ENCODE measurements around the gene LSR. TPM values are rescaled to one million over a fixed set of nuclear protein-coding genes. Genes with fewer than 3 reads are reported as not detected.

LSR gene
- total and polyA plus RNA-seq, 2 donors (not counting 1 experiment from before 2014, with no cell fraction given), result 37.2 to 45.3 TPM

DNA sequence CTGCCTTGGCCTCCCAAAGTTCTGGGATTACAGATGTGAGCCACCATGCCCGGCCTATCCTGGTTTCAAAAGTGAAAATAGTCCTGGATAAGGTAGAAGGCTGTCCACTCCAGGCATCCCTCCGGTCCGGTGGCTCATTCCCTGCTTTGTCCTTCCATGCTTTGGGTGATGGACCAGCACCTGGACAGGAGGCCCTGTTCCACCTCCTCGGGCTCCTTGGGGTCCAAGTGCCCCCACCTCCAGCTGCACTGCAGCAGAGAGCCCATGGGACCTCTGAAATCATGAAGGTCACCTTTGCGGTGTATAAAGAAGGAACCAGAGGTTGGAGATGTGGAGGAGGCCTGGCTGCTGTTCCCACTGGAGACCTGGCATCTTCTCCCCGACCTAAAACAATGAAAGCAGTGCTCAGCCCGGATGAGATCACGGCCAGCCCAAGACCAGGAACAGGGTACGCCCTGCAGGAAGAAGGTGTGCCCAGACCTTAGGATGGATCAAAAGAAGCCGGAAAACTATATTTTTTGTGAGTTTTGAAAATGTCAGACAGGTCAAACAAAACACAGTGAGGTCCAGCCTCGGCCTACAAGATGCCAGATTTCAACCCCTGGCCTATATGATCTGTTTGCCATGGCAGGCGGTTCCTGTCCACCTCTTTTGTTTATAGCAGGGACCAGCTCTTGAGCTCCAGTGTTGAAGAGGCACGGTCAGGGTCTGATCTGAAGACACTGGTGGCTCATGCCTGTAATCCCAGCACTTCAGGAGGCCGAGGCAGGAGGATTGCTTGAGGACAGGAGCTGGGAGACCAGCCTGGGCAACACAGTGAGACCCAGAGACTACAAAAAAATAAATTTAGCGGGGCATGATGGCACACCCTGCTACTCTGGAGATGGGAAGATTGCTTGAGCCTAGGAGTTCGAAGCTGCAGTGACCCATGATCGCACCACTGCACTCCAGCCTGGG is 5.8 kb downstream of the LSR start:
- TF ChIP-seq, protein P1, sequence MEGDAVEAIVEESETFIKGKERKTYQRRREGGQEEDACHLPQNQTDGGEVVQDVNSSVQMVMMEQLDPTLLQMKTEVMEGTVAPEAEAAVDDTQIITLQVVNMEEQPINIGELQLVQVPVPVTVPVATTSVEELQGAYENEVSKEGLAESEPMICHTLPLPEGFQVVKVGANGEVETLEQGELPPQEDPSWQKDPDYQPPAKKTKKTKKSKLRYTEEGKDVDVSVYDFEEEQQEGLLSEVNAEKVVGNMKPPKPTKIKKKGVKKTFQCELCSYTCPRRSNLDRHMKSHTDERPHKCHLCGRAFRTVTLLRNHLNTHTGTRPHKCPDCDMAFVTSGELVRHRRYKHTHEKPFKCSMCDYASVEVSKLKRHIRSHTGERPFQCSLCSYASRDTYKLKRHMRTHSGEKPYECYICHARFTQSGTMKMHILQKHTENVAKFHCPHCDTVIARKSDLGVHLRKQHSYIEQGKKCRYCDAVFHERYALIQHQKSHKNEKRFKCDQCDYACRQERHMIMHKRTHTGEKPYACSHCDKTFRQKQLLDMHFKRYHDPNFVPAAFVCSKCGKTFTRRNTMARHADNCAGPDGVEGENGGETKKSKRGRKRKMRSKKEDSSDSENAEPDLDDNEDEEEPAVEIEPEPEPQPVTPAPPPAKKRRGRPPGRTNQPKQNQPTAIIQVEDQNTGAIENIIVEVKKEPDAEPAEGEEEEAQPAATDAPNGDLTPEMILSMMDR (IDR thresholded peaks at IDR 0.05), result no peak
- no peak for TF ChIP-seq EZH2 (IDR thresholded peaks at IDR 0.05; ENCODE audit: borderline replicate concordance, insufficient read depth, low read depth, low read length, poor library complexity, severe bottlenecking)
- CTCF ChIA-PET, result no interaction called here
- peaks cover 13% of the 10 kb centered on the region for H3K4me1 Mint-ChIP-seq

DNA sequence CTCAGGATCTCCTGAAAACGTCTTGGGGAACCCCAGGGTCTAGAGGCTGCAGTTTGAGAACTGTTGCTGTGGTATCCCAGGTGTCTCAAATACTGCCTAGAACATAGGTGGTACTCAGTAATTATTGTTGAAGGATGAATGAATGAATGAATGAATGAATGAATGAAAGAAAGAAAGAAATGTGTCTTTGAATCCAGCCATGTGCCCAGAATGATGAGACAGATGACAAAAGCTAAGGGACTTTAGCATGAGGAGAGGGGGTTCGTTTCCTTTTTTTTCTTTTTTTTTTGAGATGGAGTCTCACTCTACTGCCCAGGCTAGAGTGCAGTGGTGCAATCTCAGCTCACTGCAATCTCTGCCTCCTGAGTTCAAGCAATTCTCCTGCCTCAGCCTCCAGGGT is 7.8 kb downstream of the LSR start:
- no peaks in the 10 kb centered on the region for H3K9me3 Mint-ChIP-seq (ENCODE audit: insufficient read depth)
- H3K36me3 ChIP-seq (replicated peaks in 1 of 2; ENCODE audit: control extremely low read depth in 1 of 2, control insufficient read depth in 1 of 2, extremely low read depth in 1 of 2, insufficient read depth in 2 of 2, low read length in 1 of 2), result peaks cover 0 to 8% of the 10 kb centered on the region in 2 experiments
- H2AFZ ChIP-seq (ENCODE audit: insufficient read depth, low read depth, low read length, poor library complexity, severe bottlenecking), result no peak overlapping the region
- no peak overlapping the region for H3K4me3 ChIP-seq (ENCODE audit: control extremely low read depth in 1 of 5, extremely low read depth in 1 of 5, insufficient read depth in 1 of 5, low read depth in 2 of 5, low read length in 4 of 5)
- H3K27ac Mint-ChIP-seq, result no peak overlapping the region
- no peaks in the 10 kb centered on the region for H4K20me1 ChIP-seq (ENCODE audit: control insufficient read depth, insufficient read depth, low read length, poor library complexity, severe bottlenecking)
- ChIA-PET POLR2A (interaction anchor here (0.8 kb wide), 1 partner anchor 9 kb away, joined by 5 read pairs; no protein-coding TSS in a partner anchor), CTCF (interaction anchor here (1.2 kb wide), 1 partner anchor 75 kb away, joined by 4 read pairs; no protein-coding TSS in a partner anchor)
- no peaks in the 10 kb centered on the region for H3K4me1 ChIP-seq (ENCODE audit: control insufficient read depth in 2 of 2, insufficient read depth in 2 of 2, low read length in 2 of 2)
- ATAC-seq (ENCODE audit: low read depth), result no peak
- no peak overlapping the region for H3K27ac ChIP-seq (ENCODE audit: low read length in 2 of 2)
- intact Hi-C loops (cut with micrococcal nuclease), result no loop called here
- 86% methylated on average over 1 of the region's 2 CpGs for WGBS (ENCODE audit: insufficient coverage)
- no peaks in the 10 kb centered on the region for H3K79me2 ChIP-seq (ENCODE audit: control insufficient read depth, insufficient read depth, low read length)
- peaks cover 14% of the 10 kb centered on the region for H3K4me1 Mint-ChIP-seq
- H3K27me3 Mint-ChIP-seq, result no peaks in the 10 kb centered on the region
- DNase-seq, result no peak
- TF ChIP-seq EZH2 (IDR thresholded peaks at IDR 0.05; ENCODE audit: borderline replicate concordance, insufficient read depth, low read depth, low read length, poor library complexity, severe bottlenecking), result no peak
- TF ChIP-seq, protein P1 (IDR thresholded peaks at IDR 0.05), result no peak
- H3K4me2 ChIP-seq (replicated peaks; ENCODE audit: low read depth, low read length, poor library complexity, severe bottlenecking), result no peak overlapping the region
- H3K27me3 ChIP-seq (replicated peaks in 1 of 4; ENCODE audit: control extremely low read depth in 1 of 4, control insufficient read depth in 3 of 4, insufficient read depth in 4 of 4, low read length in 3 of 4), result no peaks in the 10 kb centered on the region
- H3K9me3 ChIP-seq (ENCODE audit: control extremely low read depth in 1 of 3, control insufficient read depth in 2 of 3, insufficient read depth in 1 of 3, low read length in 2 of 3), result no peaks in the 10 kb centered on the region
- no peak overlapping the region for H3K9ac ChIP-seq (ENCODE audit: low read length)
- H3K4me3 Mint-ChIP-seq, result no peak overlapping the region

More for the DNA sequence above, 5.8 kb downstream of the LSR start:
- H3K27me3 ChIP-seq (replicated peaks in 1 of 4; ENCODE audit: control extremely low read depth in 1 of 4, control insufficient read depth in 3 of 4, insufficient read depth in 4 of 4, low read length in 3 of 4), result no peaks in the 10 kb centered on the region
- H3K79me2 ChIP-seq (ENCODE audit: control insufficient read depth, insufficient read depth, low read length), result no peaks in the 10 kb centered on the region
- Mint-ChIP-seq H3K27me3 (no peaks in the 10 kb centered on the region), H3K4me3 (no peak overlapping the region), H3K27ac (no peak overlapping the region), H3K9me3 (ENCODE audit: insufficient read depth) (no peaks in the 10 kb centered on the region)
- no peak overlapping the region for H3K27ac ChIP-seq (ENCODE audit: low read length in 2 of 2)
- no peak overlapping the region for H3K4me2 ChIP-seq (replicated peaks; ENCODE audit: low read depth, low read length, poor library complexity, severe bottlenecking)
- ATAC-seq (ENCODE audit: low read depth) (no peak), DNase-seq (no peak)
- H3K9ac ChIP-seq (ENCODE audit: low read length), result no peak overlapping the region
- no peak overlapping the region for H2AFZ ChIP-seq (ENCODE audit: insufficient read depth, low read depth, low read length, poor library complexity, severe bottlenecking)
- peaks cover 0 to 8% of the 10 kb centered on the region in 2 experiments for H3K36me3 ChIP-seq (replicated peaks in 1 of 2; ENCODE audit: control extremely low read depth in 1 of 2, control insufficient read depth in 1 of 2, extremely low read depth in 1 of 2, insufficient read depth in 2 of 2, low read length in 1 of 2)
- H3K4me3 ChIP-seq (ENCODE audit: control extremely low read depth in 1 of 5, extremely low read depth in 1 of 5, insufficient read depth in 1 of 5, low read depth in 2 of 5, low read length in 4 of 5), result no peak overlapping the region
- peaks cover 0 to 5% of the 10 kb centered on the region in 2 donors for H3K4me1 ChIP-seq (ENCODE audit: control insufficient read depth in 2 of 2, insufficient read depth in 2 of 2, low read length in 2 of 2)
- WGBS (ENCODE audit: insufficient coverage), result 98% methylated on average over 14 of the region's 17 CpGs
- POLR2A ChIA-PET, result interaction anchor here (1.1 kb wide), 1 partner anchor 51 kb away, joined by 5 read pairs; no protein-coding TSS in a partner anchor
- H3K9me3 ChIP-seq (ENCODE audit: control extremely low read depth in 1 of 3, control insufficient read depth in 2 of 3, insufficient read depth in 1 of 3, low read length in 2 of 3), result no peaks in the 10 kb centered on the region
- no peaks in the 10 kb centered on the region for H4K20me1 ChIP-seq (ENCODE audit: control insufficient read depth, insufficient read depth, low read length, poor library complexity, severe bottlenecking)
- intact Hi-C loops (cut with micrococcal nuclease), result no loop called here
